Activated naive CD4-positive, alpha-beta T cell treated with anti-CD3 and anti-CD28 coated beads, Interleukin-2, amount 50 U/mL, for 72 hours (primary cell): ENCODE data around the gene PROCR. TPM values are rescaled to one million over a fixed set of nuclear protein-coding genes. Genes with fewer than 3 reads are reported as not detected.
A peak's percentile ranks its signal among the peaks of the same experiment; 100 is the strongest.

Source experiments
- ATAC-seq, 2 donors: fragments of 150-1000 bp; cut with Tn5 transposase; 2 replicates each; pipeline ENCODE4 v1.10.0; 2021; ENCODE audit warnings: mild to moderate bottlenecking in 2 of 2, moderate library complexity in 2 of 2
- DNase-seq, 2 donors: peaks; one replicate each; pipeline ENCODE4 v3.0.0; 2021 to 2022; ENCODE audit warnings: low spot score in 2 of 2
- H3K27ac Mint-ChIP-seq, 2 donors: one replicate each; pipeline ENCODE4 v1.8.0; 2022; ENCODE audit warnings: mild to moderate bottlenecking in 2 of 2, mixed read lengths in 2 of 2
- H3K36me3 Mint-ChIP-seq, 2 donors: one replicate each; pipeline ENCODE4 v1.8.0; 2022; ENCODE audit warnings: mixed read lengths in 2 of 2
- H3K9me3 Mint-ChIP-seq, 2 donors: one replicate each; pipeline ENCODE4 v1.8.0; 2022; ENCODE audit warnings: mixed read lengths in 2 of 2
- total RNA-seq, 2 donors: library from RNA; stranded (reverse); gene quantifications; one replicate each; pipeline ENCODE4 v1.2.3, GENCODE V29; 2022

The PROCR gene
- total RNA-seq, 2 donors from 2014 or later: 2.3 to 3.1 TPM

GRCh38 chr20:35207950-35208611 lies 36.2 kb downstream of the PROCR start:
- Mint-ChIP-seq H3K9me3 (no peaks in the 10 kb centered on the region), H3K36me3 (no peaks in the 10 kb centered on the region), H3K27ac (no peak overlapping the region)
- ATAC-seq: peak; percentile 82 to 89
- peak; percentile 63 to 79 for DNase-seq

DNA sequence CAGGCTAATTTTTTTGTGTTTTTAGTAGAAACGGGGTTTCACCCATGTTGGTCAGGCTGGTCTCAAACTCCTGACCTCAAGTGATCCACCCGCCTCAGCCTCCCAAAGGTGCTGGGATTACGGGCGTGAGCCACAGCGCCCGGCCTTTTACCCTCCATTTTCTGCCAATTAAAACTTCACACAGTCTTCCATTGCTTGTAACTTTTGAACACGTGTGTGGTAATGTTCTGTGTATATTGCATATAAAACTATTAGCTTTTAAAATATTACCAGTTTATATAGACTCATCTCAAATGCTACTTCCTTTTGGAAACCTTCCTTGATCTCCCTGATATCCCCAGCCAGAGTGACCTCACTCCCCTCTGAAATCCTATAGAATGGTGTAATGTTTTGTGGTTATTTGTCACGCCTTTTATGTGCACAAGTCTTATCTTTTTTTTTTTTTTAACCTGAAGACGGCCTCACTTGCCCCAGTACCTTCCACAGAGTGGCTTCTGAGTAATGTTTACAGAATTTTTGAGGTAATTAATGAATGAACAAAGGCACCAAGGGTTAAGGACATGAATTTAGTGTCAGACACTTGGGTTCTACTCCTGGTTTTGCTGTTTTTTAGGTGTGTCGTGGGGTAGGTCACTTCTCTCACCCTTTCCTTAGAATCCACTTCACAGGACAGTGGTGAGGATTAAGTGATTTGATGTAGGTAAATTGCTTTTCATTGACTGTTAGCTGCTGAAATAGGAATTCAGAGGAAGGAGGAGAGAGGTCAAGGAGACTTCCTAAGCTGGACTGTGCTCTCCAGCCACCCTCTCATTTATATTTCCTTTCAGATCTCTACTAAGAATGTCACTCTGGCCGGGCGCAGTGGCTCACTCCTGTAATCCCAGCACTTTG lies 43.4 kb downstream of the PROCR start:
- no peaks in the 10 kb centered on the region for H3K36me3 Mint-ChIP-seq
- no peaks in the 10 kb centered on the region for H3K9me3 Mint-ChIP-seq
- no peak for ATAC-seq

GRCh38 chr20:35216541-35216940 lies 44.7 kb downstream of the PROCR start:
- H3K36me3 Mint-ChIP-seq: no peaks in the 10 kb centered on the region
- DNase-seq: no peak
- no peak overlapping the region for H3K27ac Mint-ChIP-seq
- no peaks in the 10 kb centered on the region for H3K9me3 Mint-ChIP-seq
- ATAC-seq: no peak

More for the DNA sequence above, 43.4 kb downstream of the PROCR start:
- DNase-seq: no peak
- H3K27ac Mint-ChIP-seq: peak overlapping the region in 1 of 2 donors; percentile 44

DNA sequence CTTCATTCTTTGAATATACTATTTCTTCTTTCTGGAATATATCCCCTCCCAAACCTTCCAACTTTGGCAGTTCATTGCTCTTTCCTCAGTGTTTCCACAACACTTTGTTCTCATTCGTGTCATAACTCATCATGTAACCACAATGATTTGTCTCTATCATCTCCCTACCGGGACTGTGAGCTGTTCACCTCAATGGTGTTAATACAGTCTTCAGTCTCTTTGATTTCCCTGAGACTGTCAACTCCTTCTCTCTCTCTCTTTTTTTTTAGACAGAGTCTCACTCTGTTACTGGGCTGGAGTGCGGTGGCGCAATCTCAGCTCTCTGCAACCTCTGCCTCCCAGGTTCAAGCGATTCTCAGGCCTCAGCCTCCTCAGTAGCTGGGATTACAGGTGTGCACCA lies 52.1 kb downstream of the PROCR start:
- no peak overlapping the region for H3K27ac Mint-ChIP-seq
- DNase-seq: no peak
- no peaks in the 10 kb centered on the region for H3K9me3 Mint-ChIP-seq
- peak; percentile 50 to 68 for ATAC-seq
- H3K36me3 Mint-ChIP-seq: peaks cover 0 to 8% of the 10 kb centered on the region in 2 donors

DNA sequence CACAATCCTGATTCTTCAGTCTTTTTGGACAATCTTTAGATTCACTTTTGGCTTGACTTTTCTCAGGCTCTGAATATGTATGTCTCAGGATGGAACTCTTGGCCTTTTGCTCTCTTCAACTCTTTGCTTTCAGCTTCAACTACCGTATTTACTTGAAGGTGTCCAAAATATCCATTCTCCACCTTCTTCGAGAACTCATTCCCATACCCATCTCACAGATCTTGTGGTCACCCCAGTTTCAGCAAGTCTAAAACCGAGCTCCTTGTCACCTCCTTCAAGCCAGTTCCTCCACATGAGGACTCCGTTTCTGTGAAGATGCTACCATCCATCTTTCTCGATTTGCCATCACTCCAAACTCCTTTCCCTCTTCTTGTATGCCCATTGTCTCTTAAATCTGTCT lies 52.7 kb downstream of the PROCR start:
- DNase-seq: no peak
- Mint-ChIP-seq H3K9me3 (no peaks in the 10 kb centered on the region), H3K36me3 (peaks cover 0 to 14% of the 10 kb centered on the region in 2 donors), H3K27ac (no peak overlapping the region)
- ATAC-seq: no peak

DNA sequence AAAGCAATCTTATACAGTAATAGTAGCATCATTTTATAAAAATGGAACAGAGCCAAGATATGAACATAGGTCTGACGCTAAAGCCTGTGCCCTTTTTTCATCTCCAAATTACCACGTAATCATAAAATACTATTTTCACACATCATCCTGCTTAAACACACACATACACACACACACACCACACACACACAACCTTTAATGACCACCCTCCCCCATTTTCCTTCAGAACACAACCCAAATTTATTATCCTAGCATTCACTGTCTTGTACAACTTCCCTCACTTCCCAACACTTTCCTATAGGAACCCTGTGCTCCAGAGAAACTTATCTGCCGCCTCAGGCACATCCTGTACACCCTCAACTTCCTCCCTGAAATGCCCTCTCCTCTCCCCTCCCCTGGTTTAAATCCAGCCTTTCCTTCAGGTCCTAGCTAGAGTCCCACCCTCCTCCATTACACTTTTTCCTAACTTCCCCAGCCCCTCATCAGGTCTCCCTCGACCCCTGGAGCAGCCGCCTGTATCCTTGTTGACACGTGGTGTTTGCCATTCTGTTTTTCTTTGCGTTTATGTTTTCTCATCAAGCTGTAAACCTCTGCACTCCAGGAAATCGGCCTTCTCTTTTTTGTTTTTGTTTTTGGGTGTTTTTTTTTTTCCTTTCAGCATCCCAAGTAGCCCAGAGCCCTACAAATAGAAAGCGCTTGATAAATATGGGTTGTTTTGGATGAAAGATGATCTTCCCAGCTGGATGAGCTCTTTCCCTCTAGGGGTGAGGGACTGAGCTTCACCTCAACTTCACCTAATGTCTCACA lies 53.6 kb downstream of the PROCR start:
- Mint-ChIP-seq H3K9me3 (no peaks in the 10 kb centered on the region), H3K27ac (no peak overlapping the region), H3K36me3 (peaks cover 0 to 17% of the 10 kb centered on the region in 2 donors)
- ATAC-seq: no peak
- no peak for DNase-seq

DNA sequence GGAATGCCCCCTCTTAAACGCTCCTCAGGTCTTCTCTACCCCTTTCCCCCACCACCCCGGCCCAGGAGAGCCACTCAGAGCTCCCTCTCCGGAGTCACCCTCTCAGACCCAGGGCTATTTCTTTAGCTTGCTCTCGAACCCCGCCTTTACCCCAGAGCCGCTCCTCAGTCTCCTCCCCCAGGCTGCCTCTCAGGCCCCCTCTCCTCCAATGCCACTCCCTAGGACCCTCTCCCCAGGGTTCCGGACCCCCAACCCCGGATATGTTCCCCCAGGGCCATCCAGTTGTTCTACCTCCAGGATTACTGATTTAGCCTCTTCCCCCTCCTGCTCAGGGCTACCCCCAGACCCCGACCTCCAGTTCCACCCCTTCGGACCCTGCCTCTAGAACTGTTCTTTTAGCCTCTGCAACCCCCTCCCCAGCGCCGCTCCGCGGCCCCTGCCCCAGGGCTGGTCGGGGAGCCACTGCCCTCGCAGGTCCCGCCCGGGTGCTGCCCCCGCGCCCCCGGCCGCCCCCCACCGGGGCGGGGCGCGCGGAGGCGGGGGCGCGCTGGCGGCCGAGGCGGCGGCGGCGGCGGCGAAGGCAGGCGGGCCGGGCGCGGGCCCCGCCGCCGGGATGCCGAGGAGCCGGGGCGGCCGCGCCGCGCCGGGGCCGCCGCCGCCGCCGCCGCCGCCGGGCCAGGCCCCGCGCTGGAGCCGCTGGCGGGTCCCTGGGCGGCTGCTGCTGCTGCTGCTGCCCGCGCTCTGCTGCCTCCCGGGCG lies 54.4 kb downstream of the PROCR start, which contains the start of gene MMP24:
MMP24 (plus strand) TSS at position 565 of the 758 bp plus-strand sequence; CDS start at position 614, 49 bp downstream.
- Mint-ChIP-seq H3K27ac (no peak within 1 kb of the TSS), H3K9me3 (no peaks in the 10 kb centered on the region), H3K36me3 (peaks cover 0 to 23% of the 10 kb centered on the region in 2 donors)
- ATAC-seq: no peak
- DNase-seq: no peak

Other genes starting within 250 kb of the PROCR start
- 10 to 100 TPM; 59.7 to 74.2 TPM for gene GSS, start 216.3 kb upstream of the PROCR start, total RNA-seq
- under 1 TPM in 1 of 2 donors, not detected in 1; 0.70 TPM for gene MYH7B, start 216.2 kb upstream of the PROCR start, total RNA-seq
- 10 to 100 TPM; 44.6 to 51.3 TPM for gene TRPC4AP, start 79.3 kb upstream of the PROCR start, total RNA-seq
- gene EDEM2, start 24.7 kb upstream of the PROCR start, total RNA-seq: 10 to 100 TPM; 12.2 to 17.1 TPM
- gene MMP24, start 54.6 kb downstream of the PROCR start, total RNA-seq: not detected
- gene MMP24OS, start 106.0 kb downstream of the PROCR start, total RNA-seq: 10 to 100 TPM; 29.4 to 41.8 TPM
- 100 to 1,000 TPM in 1 of 2 donors, 10 to 100 TPM in 1; 63.9 to 115 TPM for gene EIF6, start 112.7 kb downstream of the PROCR start, total RNA-seq
- gene FAM83C, start 120.4 kb downstream of the PROCR start, total RNA-seq: not detected
- 10 to 100 TPM; 58.7 to 69.7 TPM for gene UQCC1, start 239.9 kb downstream of the PROCR start, total RNA-seq